ENCODE data around the gene KRT13. TPM values are rescaled to one million over a fixed set of nuclear protein-coding genes. Genes with fewer than 3 reads are reported as not detected.
A peak's percentile ranks its signal among the peaks of the same experiment; 100 is the strongest.

The KRT13 gene
- polyA plus RNA-seq, 1 donor (not counting 4 experiments of a cell fraction or from before 2014, with no cell fraction given): 24.0 TPM

- Histone ChIP-seq H3K9me3 (ENCODE audit: control insufficient read depth, low read depth, low read length) (no peaks in the 10 kb centered on the region), H3K4me2 (ENCODE audit: control insufficient read depth, extremely low read depth, insufficient read depth, low read depth, low read length) (peak overlapping the region; percentile 78), H3K27ac (ENCODE audit: control insufficient read depth, insufficient read depth, low read length) (peak overlapping the region; percentile 82), H4K20me1 (ENCODE audit: control insufficient read depth, extremely low read depth, insufficient read depth, low read length) (no peaks in the 10 kb centered on the region), H3K79me2 (ENCODE audit: control insufficient read depth, insufficient read depth, low read length) (no peaks in the 10 kb centered on the region), H3K9ac (ENCODE audit: control insufficient read depth, extremely low read depth, insufficient read depth, low read length) (peak overlapping the region; percentile 60), H3K27me3 (ENCODE audit: control insufficient read depth, extremely low read depth, insufficient read depth, low read length) (peaks cover 4% of the 10 kb centered on the region), H3K36me3 (ENCODE audit: control insufficient read depth in 2 of 2, extremely low read depth in 1 of 2, insufficient read depth in 2 of 2, low read length in 2 of 2) (peaks cover 0 to 13% of the 10 kb centered on the region in 2 experiments), H3K4me1 (ENCODE audit: control insufficient read depth, extremely low read depth, insufficient read depth, low read length) (peaks cover 73% of the 10 kb centered on the region), H3K4me3 (ENCODE audit: control insufficient read depth in 2 of 3, extremely low read depth in 1 of 3, insufficient read depth in 2 of 3, low read depth in 1 of 3, low read length in 3 of 3) (peak overlapping the region in 2 of 3 experiments; percentile 11), H3K9me1 (ENCODE audit: control insufficient read depth, extremely low read depth, insufficient read depth, low read length) (no peaks in the 10 kb centered on the region), H2AFZ (ENCODE audit: control insufficient read depth, low read length) (no peak overlapping the region)
- dilution Hi-C loops (cut with MboI; ENCODE audit: extremely low pct_ligation_motif_present, low sequenced_read_pairs): no loop called here
- no peak for DNase-seq (ENCODE audit: low read depth, low spot score)
- no peak for TF ChIP-seq CTCF (optimal IDR thresholded peaks at IDR 0.05 in 1 of 3, IDR thresholded peaks at IDR 0.05 in 1 of 3, conservative IDR thresholded peaks at IDR 0.05 in 1 of 3; ENCODE audit: extremely low read depth in 1 of 3, insufficient read depth in 2 of 3, low read length in 3 of 3)
- no peak for TF ChIP-seq EZH2 (IDR thresholded peaks at IDR 0.05; ENCODE audit: low read length)
- no peak for FAIRE-seq
Measured at GRCh38 chr17:41519501-41520224, 14.3 kb upstream of the KRT13 start.

GRCh38 chr17:41518789-41519449, 13.5 kb upstream of the KRT13 start, which contains the start of gene KRT15:
Gene KRT15 (minus strand): TSS chr17:41518890. CDS start chr17:41518827, 63 bp downstream.
- H3K27me3 ChIP-seq (ENCODE audit: control insufficient read depth, extremely low read depth, insufficient read depth, low read length): peaks cover 4% of the 10 kb centered on the region
- H3K27ac ChIP-seq (ENCODE audit: control insufficient read depth, insufficient read depth, low read length): peak within 1 kb of the TSS; percentile 82
- dilution Hi-C loops (cut with MboI; ENCODE audit: extremely low pct_ligation_motif_present, low sequenced_read_pairs): no loop called here
- peaks cover 0 to 13% of the 10 kb centered on the region in 2 experiments for H3K36me3 ChIP-seq (ENCODE audit: control insufficient read depth in 2 of 2, extremely low read depth in 1 of 2, insufficient read depth in 2 of 2, low read length in 2 of 2)
- peak within 1 kb of the TSS; percentile 78 for H3K4me2 ChIP-seq (ENCODE audit: control insufficient read depth, extremely low read depth, insufficient read depth, low read depth, low read length)
- H3K4me1 ChIP-seq (ENCODE audit: control insufficient read depth, extremely low read depth, insufficient read depth, low read length): peaks cover 73% of the 10 kb centered on the region
- H2AFZ ChIP-seq (ENCODE audit: control insufficient read depth, low read length): no peak within 1 kb of the TSS
- peak; percentile 96 for FAIRE-seq
- no peaks in the 10 kb centered on the region for H3K9me3 ChIP-seq (ENCODE audit: control insufficient read depth, low read depth, low read length)
- H3K9ac ChIP-seq (ENCODE audit: control insufficient read depth, extremely low read depth, insufficient read depth, low read length): peak within 1 kb of the TSS; percentile 60
- TF ChIP-seq CTCF (optimal IDR thresholded peaks at IDR 0.05 in 1 of 3, IDR thresholded peaks at IDR 0.05 in 1 of 3, conservative IDR thresholded peaks at IDR 0.05 in 1 of 3; ENCODE audit: extremely low read depth in 1 of 3, insufficient read depth in 2 of 3, low read length in 3 of 3) (peak; percentile 15 to 48 (median 34)), EZH2 (IDR thresholded peaks at IDR 0.05; ENCODE audit: low read length) (no peak)
- peak within 1 kb of the TSS; percentile 11 to 58 (median 33) for H3K4me3 ChIP-seq (ENCODE audit: control insufficient read depth in 2 of 3, extremely low read depth in 1 of 3, insufficient read depth in 2 of 3, low read depth in 1 of 3, low read length in 3 of 3)
- no peak for DNase-seq (ENCODE audit: low read depth, low spot score)
- H3K9me1 ChIP-seq (ENCODE audit: control insufficient read depth, extremely low read depth, insufficient read depth, low read length): no peaks in the 10 kb centered on the region
- H3K79me2 ChIP-seq (ENCODE audit: control insufficient read depth, insufficient read depth, low read length): no peaks in the 10 kb centered on the region
- no peaks in the 10 kb centered on the region for H4K20me1 ChIP-seq (ENCODE audit: control insufficient read depth, extremely low read depth, insufficient read depth, low read length)
